LHCN-M2 (cell line): Measurements from ENCODE around the gene FAM124A. TPM values are rescaled to one million over a fixed set of nuclear protein-coding genes. Genes with fewer than 3 reads are reported as not detected.

Experiments
- DNase-seq: peaks from one replicate; pipeline ENCODE4 v3.0.0-alpha.2; 2012; ENCODE audit warnings: low read depth
- total RNA-seq: library from RNA; depleted of rRNA; stranded (reverse); fragments of >200 nt; gene quantifications from 2 replicates; pipeline ENCODE4 v1.2.3, GENCODE V29; 2014

FAM124A gene
- total RNA-seq, 1 experiment from 2014 or later: not detected

GRCh38 chr13:51240958-51241357 is 18.8 kb downstream of the FAM124A start:
- DNase-seq: no peak

DNA sequence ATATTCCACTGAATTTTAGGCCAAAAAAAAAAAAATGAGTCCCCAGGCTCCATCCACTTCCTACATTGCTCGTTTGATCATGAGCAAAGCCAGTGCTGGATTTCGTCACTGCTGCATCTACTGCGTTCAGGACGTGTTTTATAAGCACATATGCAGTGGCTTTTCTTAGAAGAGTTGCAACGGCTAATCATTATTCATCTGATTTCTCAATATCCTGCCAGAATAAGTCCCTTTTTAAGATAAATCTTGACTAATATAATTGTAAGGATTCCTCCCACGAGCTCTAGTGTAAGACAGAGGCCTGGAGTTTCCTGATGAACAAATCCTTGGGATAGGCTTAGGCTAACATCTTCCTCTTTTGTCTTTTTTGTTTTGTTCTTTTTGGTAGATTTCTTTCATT is 19.5 kb downstream of the FAM124A start:
- DNase-seq: no peak

DNA sequence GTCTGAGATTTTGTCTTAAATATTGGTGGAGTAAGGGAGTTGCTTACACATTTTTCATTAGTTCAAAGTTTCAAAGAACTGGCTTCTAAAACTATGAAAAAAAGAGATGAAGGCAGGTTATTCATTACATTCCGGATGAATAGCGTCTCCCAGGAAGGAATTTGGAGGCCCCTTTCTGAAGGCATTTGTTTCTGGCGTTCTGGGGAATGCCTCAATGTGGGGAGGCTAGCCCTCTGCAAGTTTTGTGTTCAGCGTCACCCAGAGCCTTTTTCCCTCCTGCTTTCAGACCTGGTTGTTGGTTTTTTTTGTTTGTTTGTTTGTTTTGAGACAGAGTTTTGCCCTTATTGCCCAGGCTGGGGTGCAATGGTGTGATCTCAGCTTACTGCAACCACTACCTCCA is 21.0 kb downstream of the FAM124A start:
- DNase-seq: no peak

GRCh38 chr13:51243832-51244231 is 21.6 kb downstream of the FAM124A start:
- DNase-seq: no peak

DNA sequence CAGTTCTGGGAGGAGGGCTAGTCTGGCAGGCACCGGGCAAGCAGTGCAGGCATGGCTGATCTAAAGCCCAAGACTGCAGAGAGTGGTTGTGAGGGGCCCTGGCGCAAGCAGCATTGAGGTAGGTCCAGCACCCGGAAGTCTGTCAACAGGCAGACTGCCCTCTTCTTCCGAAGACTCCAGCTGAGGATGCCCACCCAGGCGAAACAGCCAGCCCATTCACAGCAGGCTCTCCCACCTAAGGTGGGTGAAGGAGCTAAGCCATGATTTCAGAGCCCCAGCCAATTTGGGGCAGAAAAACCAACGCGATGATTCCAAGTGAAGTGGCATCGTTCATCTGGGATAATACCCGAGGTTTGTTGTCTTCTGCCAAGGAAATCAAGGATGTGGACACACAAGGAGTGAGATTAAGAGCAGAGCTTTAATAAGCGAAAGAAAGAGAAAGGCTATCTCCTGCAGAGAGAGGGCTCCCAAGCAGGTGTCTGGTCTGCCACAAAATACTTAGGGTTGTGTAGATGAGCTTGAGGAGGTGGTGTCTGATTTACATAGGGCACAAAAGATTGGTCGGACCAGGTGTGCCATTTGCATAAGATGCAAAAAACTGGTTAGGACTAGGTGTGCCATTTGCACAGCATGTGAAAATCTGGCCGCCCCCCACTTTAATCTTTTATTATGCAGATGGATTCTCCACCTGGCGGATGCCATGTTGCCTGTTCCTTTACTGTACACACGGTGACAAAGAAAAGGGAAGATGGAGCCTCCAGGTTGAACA is 22.6 kb downstream of the FAM124A start:
- no peak for DNase-seq

GRCh38 chr13:51245583-51245982 is 23.4 kb downstream of the FAM124A start:
- DNase-seq: no peak

- no peak for DNase-seq
Measured at GRCh38 chr13:51246025-51246417, 23.8 kb downstream of the FAM124A start.

GRCh38 chr13:51246418-51247277 is 24.4 kb downstream of the FAM124A start:
- DNase-seq: no peak

GRCh38 chr13:51249255-51249654 is 27.1 kb downstream of the FAM124A start:
- peak; percentile 5 for DNase-seq

- peak; percentile 7 for DNase-seq
Measured at GRCh38 chr13:51249770-51250741, 27.9 kb downstream of the FAM124A start.

GRCh38 chr13:51251480-51251879 is 29.3 kb downstream of the FAM124A start:
- DNase-seq: no peak

- DNase-seq: no peak
Measured at GRCh38 chr13:51252954-51253532, 30.8 kb downstream of the FAM124A start.

- DNase-seq: no peak
Measured at GRCh38 chr13:51255556-51255955, 33.4 kb downstream of the FAM124A start.

DNA sequence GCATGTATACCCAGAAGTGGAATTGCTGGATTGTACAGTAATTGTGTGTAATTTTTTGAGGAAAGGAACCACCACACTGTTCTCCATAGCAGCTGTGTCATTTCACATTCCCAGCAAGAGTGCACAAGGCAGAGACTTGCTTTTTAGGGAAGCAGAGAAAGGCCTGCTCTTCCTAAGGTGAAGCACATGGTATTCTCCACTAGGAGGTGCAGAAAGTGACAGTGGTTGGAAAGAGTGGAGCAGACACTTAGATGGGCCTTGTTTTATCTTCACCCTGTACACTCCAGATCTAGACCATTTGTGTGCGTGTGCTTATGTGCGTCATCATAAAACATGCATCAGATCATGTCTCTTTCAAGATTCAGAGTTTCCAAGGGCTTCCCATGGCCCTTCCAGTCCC is 35.0 kb downstream of the FAM124A start:
- no peak for DNase-seq

DNA sequence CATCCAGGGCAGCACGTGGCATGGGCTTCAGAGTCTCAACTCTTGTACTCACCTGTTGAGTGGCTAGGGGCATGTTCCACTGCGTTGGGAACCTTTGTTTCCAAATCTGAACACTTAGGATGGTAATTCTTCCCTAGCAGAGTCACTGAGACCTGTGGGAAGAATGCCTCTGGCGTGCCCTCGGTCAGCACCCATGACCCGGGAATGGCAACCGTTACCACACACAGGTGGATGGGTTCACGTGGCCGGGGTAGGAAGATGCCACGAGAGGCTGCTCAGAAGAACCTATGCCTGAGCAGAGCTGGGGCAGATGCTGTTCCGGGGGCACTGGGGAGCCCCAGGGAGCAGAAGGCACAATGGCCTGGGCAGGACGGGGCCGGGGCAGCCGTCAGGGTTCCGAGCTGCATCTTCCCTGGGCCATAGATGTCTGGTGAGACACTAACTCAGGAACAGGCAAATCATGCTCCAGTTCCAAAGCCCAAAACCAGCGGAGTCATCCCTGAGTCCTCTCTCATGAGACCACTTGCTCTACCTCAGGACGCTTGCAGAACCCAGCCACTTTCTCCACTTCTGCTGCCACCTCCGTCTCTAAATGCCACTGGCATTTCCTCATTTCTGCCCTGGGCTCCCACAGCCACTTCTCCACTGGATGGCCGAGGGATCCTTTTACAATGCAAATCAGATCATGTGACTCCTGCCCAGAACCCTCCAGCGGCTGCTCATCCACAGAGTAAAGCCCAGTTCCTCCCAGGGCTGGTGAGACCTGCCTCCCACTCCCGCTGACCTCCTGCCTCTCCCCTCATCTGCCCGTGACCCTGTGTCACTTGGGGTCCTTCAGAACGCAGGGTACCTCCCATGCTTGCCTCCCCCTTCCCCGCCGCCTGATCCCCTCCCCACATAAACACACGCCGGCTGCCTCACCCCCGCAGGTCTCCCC is 36.7 kb downstream of the FAM124A start:
- DNase-seq: no peak

DNA sequence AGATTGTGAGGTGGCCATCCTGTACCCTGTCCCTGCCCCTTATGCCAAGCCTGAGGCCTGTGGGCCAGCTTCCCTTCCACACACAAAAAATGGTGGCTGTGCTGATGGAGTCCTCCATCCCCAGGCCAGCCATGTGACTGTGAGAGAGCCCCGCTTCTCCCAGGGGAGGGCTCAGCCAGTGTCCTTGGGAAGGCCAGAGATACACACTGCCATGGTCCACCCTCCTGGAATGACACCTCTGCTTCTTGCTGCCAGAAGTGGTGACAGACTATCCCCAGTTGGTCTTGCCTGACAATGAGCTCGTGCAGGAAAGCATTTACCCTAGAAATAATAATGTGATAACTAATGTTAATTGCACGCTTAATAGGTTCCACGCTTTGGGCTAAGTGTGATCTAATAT is 38.0 kb downstream of the FAM124A start:
- no peak for DNase-seq

GRCh38 chr13:51261610-51262249 is 39.5 kb downstream of the FAM124A start:
- no peak for DNase-seq

GRCh38 chr13:51262501-51263211 is 40.5 kb downstream of the FAM124A start:
- DNase-seq: no peak

- DNase-seq: no peak
Measured at GRCh38 chr13:51266642-51267041, 44.4 kb downstream of the FAM124A start.
